Small intestine (tissue), 7 donors: ENCODE measurements around the gene SP2. TPM values are rescaled to one million over a fixed set of nuclear protein-coding genes. Genes with fewer than 3 reads are reported as not detected.
A peak's percentile ranks its signal among the peaks of the same experiment; 100 is the strongest.

ENCODE experiments used
- DNase-seq, 2 donors: peaks; one replicate each; pipeline versions ENCODE4 v3.0.0 to v3.0.0-alpha.2; 2013
- FAIRE-seq: peaks from 2 replicates; lab custom pipeline; 2012; peaks lifted over from hg19 to GRCh38; lab: Jason Lieb, UNC
- H3K27ac ChIP-seq, 3 donors: one replicate each; pipeline ENCODE4 v1.5.1; 2013; ENCODE audit warnings: low read length in 2 of 3, mild to moderate bottlenecking in 2 of 3, control low read depth in 1 of 3, inconsistent platforms in 1 of 3, low read depth in 1 of 3, moderate library complexity in 1 of 3
- H3K27me3 ChIP-seq, 3 donors: one replicate each; pipeline ENCODE4 v1.6.1; 2013; ENCODE audit warnings: low read length in 3 of 3, inconsistent platforms in 1 of 3; ENCODE audit not compliant: control insufficient read depth in 3 of 3, insufficient read depth in 3 of 3
- H3K36me3 ChIP-seq, 3 donors: one replicate each; pipeline ENCODE4 v1.6.1; 2013; ENCODE audit warnings: low read length in 3 of 3, inconsistent platforms in 1 of 3, low read depth in 1 of 3, mild to moderate bottlenecking in 1 of 3, moderate library complexity in 1 of 3; ENCODE audit not compliant: control insufficient read depth in 3 of 3, insufficient read depth in 2 of 3
- H3K4me1 ChIP-seq, 3 donors: one replicate each; pipeline ENCODE4 v1.6.1; 2013; ENCODE audit warnings: low read length in 2 of 3, inconsistent platforms in 1 of 3, low read depth in 1 of 3, mild to moderate bottlenecking in 1 of 3, moderate library complexity in 1 of 3; ENCODE audit not compliant: control insufficient read depth in 3 of 3, insufficient read depth in 2 of 3
- H3K4me3 ChIP-seq, 3 donors: one replicate each; pipeline ENCODE4 v1.5.1; 2013; ENCODE audit warnings: low read length in 3 of 3, control low read depth in 1 of 3, inconsistent platforms in 1 of 3, low read depth in 1 of 3, mild to moderate bottlenecking in 1 of 3, moderate library complexity in 1 of 3
- H3K9me3 ChIP-seq, 2 donors: one replicate each; pipeline ENCODE4 v1.6.1; 2013; ENCODE audit warnings: low read depth in 1 of 2, low read length in 1 of 2; ENCODE audit not compliant: control insufficient read depth in 2 of 2, insufficient read depth in 1 of 2
- WGBS, 3 donors: extraction: QIAGEN DNeasy Blood & Tissue Kit; methylation state at CpG; one replicate each; pipeline ENCODE4 v1.1.7; 2013; 5-methylcytosine and 5-hydroxymethylcytosine counted together
- polyA plus RNA-seq, 4 donors: library from polyadenylated mRNA; stranded (reverse) in 3 of 4; unstranded in 1 of 4; fragments of 200-250 nt in 3 of 4; fragments of 120-200 nt in 1 of 4; gene quantifications; one replicate each; pipeline versions ENCODE4 v1.2.1 to v1.2.3, GENCODE V29; 2013
- donor health status: healthy with polysubstance abuse.
- donor health status: control.
- donor health status: control.
- donor health status: Bipolar disorder and iron deficiency.
- donor health status: healthy.

SP2 gene
- polyA plus RNA-seq, 4 donors = 8.7 to 17.3 (median 12.6) TPM

DNA sequence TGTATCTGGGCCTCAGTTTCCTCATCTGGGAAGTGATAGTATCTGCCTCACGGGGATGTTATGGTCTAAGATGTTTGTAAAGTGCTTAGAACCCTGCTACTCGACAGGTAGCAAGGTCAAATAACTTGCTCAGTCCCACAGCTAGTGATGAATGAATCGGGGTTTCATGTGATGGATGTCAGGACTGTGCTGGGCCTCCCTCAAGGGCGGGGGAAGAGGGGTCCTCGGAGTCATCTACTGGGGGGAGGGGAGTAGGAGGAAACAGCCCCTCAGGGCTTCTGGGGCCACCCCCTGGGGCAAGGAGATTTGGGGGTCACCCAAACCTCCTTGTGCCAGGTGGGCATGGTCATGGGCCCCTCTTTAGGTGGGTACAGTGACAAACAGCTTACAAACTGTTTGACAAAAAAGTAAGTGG, 46.1 kb downstream of the SP2 start:
- Histone ChIP-seq H3K36me3 (peaks cover 0 to 36% (median 0%) of the 10 kb centered on the region in 3 donors), H3K4me3 (peak overlapping the region in 2 of 3 donors; percentile 73 to 79), H3K27me3 (no peaks in the 10 kb centered on the region), H3K27ac (peak overlapping the region in 2 of 3 donors; percentile 74 to 84), H3K4me1 (peaks cover 0 to 30% (median 3%) of the 10 kb centered on the region in 3 donors), H3K9me3 (no peaks in the 10 kb centered on the region)
- WGBS, 3 donors = 0 to 5% (median 4%) methylated on average over 4 to 5 of the region's 5 CpGs
- no peak for FAIRE-seq
- DNase-seq = no peak

DNA sequence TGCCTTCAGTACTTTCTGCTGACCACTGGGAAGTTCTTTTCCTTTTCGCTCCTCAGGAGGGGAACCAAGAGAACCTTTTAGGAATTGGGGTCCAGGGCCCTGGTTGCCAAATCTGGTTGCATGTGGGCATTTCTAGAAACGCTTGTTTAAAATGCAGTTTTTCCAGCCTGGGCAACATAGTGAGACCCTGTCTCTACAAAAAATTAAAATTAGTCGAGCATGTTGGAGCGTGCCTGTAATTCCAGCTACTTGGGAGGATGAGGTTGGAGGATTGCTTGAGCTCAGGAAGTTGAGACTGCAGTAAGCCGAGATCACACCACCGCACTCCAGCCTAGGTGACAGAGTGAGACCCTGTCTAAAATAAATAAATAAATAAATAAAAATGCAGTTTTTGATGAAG, 46.5 kb downstream of the SP2 start:
- FAIRE-seq (no peak), DNase-seq (no peak)
- 74 to 77% (median 75%) methylated on average over 6 of the region's 6 CpGs for WGBS, 3 donors
- Histone ChIP-seq H3K27me3 (no peaks in the 10 kb centered on the region), H3K27ac (peak overlapping the region in 1 of 3 donors; percentile 74), H3K4me3 (peak overlapping the region in 2 of 3 donors; percentile 73 to 79), H3K36me3 (peaks cover 0 to 36% (median 0%) of the 10 kb centered on the region in 3 donors), H3K4me1 (peaks cover 0 to 32% (median 3%) of the 10 kb centered on the region in 3 donors), H3K9me3 (no peaks in the 10 kb centered on the region)

DNA sequence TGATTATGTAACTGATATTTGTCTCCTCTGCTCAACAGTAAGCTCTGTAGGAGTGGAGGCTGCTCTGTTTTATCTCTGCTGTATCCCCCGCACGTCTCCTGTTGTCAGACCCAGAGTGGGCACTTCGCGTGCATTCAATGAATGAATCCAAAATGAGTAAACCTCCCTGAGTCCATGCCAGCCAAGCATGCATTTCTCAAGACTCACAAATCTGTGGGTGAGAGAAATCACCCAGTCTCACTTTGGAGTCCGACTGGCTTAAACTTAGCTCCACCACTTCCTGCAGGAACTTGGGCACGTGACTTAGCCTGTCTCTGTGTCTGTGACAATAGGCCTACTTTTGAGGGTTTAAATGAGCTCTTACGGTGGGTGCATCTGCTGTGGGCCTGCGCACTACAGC, 49.0 kb downstream of the SP2 start:
- FAIRE-seq (no peak), DNase-seq (no peak)
- 74 to 83% (median 79%) methylated on average over 8 of the region's 8 CpGs for WGBS, 3 donors
- Histone ChIP-seq H3K4me1 (peaks cover 0 to 51% (median 3%) of the 10 kb centered on the region in 3 donors), H3K36me3 (peaks cover 0 to 57% (median 0%) of the 10 kb centered on the region in 3 donors), H3K9me3 (no peaks in the 10 kb centered on the region), H3K27ac (peak overlapping the region in 1 of 3 donors; percentile 2), H3K4me3 (no peak overlapping the region), H3K27me3 (no peaks in the 10 kb centered on the region)

DNA sequence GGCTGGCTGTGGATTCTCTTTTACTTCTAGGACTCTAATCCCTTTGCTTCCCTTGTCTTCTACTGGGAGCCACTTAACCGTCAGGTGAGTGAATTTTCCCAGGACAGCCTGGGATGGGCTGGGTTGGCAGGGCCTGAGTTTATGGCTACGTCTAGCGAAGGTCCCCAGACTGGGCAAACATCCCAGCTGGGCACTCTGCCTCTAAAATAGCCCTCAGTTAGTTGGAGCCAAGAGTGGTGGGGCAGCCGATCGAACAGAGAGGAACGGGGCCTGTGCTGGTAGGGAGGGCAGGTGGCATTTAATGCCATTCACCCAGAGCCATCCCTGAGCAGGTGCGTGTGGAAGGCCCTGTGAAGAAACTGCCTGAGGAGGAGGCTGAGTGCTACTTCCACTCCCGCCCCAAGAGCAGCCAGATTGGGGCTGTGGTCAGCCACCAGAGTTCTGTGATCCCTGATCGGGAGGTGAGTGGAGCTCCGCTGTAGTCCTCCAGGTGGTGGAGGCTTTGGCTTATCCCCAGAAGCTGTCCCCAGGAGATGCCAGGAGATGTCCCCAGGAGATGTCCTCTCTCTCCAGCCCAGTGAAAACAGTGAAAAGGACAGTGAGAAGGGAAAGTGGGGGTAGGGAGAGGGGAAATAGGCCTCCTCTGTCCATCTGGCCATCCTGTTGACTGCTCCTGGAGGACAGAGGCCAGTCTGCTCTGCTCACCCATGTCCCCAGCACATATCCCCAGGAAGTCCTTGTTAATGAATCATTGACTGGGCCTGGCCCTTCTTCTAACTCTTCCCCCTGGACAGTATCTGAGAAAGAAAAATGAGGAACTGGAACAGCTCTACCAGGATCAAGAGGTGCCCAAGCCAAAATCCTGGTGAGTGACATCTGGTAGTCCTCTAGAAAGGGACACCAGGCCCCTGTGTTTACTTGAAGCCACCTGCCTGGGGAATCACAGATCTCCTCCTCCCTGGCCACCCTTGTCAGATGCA, 49.8 kb downstream of the SP2 start:
- FAIRE-seq (no peak), DNase-seq (no peak)
- H3K4me3 ChIP-seq = no peak overlapping the region
- 63 to 85% (median 77%) methylated on average over 10 of the region's 10 CpGs for WGBS, 3 donors
- no peaks in the 10 kb centered on the region for H3K9me3 ChIP-seq
- peaks cover 0 to 64% (median 0%) of the 10 kb centered on the region in 3 donors for H3K36me3 ChIP-seq
- peaks cover 0 to 57% (median 3%) of the 10 kb centered on the region in 3 donors for H3K4me1 ChIP-seq
- no peaks in the 10 kb centered on the region for H3K27me3 ChIP-seq
- H3K27ac ChIP-seq = peak overlapping the region; percentile 52 to 54 (median 52)

DNA sequence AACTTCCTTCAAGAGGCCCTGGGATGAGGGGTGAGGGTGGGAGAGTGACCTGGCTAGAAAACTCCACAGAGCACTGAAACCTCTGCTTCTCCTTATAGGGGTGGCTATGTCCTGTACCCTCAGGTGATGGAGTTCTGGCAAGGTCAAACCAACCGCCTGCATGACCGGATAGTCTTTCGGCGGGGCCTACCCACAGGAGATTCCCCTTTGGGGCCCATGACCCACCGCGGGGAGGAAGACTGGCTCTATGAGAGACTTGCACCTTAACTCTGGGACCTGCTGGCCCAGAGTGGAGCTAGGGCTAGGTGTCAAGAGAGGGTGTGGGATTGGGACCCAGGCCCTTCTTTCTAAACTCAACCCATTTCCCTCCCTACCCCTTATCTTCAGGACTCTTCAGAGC, 50.5 kb downstream of the SP2 start:
- Histone ChIP-seq H3K4me3 (no peak overlapping the region), H3K36me3 (peaks cover 3 to 70% (median 3%) of the 10 kb centered on the region in 3 donors), H3K27me3 (no peaks in the 10 kb centered on the region), H3K9me3 (no peaks in the 10 kb centered on the region), H3K27ac (peak overlapping the region; percentile 52 to 54 (median 52)), H3K4me1 (peaks cover 0 to 60% (median 3%) of the 10 kb centered on the region in 3 donors)
- DNase-seq (no peak), FAIRE-seq (no peak)
- 83 to 90% (median 88%) methylated on average over 6 of the region's 6 CpGs for WGBS, 3 donors

DNA sequence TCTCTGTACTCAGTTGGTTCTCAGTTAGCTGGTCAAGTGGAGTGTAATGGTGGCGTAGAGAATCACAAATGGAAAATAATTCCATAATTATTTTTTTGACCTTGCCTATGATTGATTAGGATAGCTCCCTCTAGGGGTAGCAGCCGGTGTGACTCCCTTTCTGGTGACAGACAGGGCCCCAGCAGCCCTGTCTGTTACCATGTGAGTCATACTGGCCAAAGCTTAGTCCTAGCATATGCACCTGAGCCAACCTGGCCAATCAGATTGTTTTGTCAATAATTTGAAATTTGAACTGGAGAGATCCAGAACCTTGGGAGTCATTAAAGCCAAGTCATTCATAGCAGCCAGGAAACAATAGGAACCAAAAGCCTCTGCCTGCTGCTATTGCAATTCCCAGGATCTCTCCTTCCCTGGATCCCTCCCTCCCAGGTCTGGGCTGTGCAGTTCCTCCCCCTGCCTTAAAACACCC, 50.9 kb downstream of the SP2 start:
- Histone ChIP-seq H3K9me3 (no peaks in the 10 kb centered on the region), H3K36me3 (peaks cover 5 to 72% (median 6%) of the 10 kb centered on the region in 3 donors), H3K27ac (peak overlapping the region in 1 of 3 donors; percentile 75), H3K4me3 (no peak overlapping the region), H3K4me1 (peaks cover 0 to 63% (median 3%) of the 10 kb centered on the region in 3 donors), H3K27me3 (no peaks in the 10 kb centered on the region)
- DNase-seq (peak; percentile 92 to 98), FAIRE-seq (no peak)
- 3 to 18% (median 4%) methylated on average over 2 of the region's 2 CpGs for WGBS, 3 donors

DNA sequence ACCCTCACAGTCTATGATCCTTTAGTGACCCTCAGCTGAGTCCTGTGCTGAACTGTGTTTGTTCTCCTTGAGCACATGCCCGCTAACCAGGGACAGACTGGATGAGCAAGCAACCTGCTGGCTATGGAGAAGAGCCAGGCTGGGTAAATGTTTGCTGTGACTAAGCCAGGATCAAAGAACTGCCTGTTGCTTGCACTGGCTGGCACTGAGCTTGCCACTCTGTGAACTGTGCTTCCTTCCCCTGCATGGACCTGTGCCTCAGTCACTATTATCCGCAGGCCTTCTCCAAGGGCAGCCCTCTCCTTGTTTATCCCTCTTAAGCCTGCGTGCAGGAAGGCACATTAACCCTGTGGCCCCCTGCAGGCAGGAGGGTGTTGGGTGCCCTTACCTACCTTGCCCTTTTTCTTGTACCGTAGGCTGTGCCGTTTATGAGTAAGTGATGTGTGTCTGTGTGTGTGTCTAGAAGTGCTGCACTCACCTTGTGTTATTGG, 52.7 kb downstream of the SP2 start:
- H3K27me3 ChIP-seq = no peaks in the 10 kb centered on the region
- DNase-seq (peak in 1 of 2 donors; percentile 64), FAIRE-seq (no peak)
- peak overlapping the region; percentile 77 to 93 (median 83) for H3K27ac ChIP-seq
- H3K9me3 ChIP-seq = no peaks in the 10 kb centered on the region
- peaks cover 0 to 66% (median 0%) of the 10 kb centered on the region in 3 donors for H3K4me1 ChIP-seq
- WGBS, 3 donors = 18 to 37% (median 24%) methylated on average over 5 of the region's 5 CpGs
- H3K4me3 ChIP-seq = no peak overlapping the region
- H3K36me3 ChIP-seq = peaks cover 5 to 84% (median 6%) of the 10 kb centered on the region in 3 donors

DNA sequence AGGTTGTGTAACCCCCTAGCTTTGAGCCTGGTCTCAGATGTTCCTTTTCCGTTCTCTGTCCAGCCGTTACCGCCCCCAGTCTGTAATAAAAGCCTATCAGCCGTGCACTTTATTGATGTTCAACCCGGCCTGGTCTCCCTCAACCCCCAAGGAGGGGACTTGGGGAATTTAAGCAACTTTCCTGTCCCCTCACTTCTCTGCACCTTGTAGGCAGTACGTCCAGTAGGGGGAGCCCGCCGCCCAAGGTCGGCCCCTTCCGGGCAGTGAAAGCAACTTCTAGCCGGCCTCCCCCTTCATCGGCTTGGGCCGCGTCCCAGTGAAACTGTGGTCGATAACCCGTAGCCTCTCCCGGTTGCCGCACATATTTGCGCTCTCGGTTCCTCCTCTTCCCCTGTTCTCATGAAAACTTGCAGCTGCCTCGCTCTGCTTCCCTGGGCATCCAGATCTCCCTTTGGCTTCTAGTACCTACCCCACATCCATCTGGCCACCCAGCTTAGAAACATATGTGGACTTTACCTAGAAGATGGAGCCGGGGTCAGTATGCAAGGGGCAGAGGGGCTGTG, 53.2 kb downstream of the SP2 start:
- peaks cover 6 to 84% (median 6%) of the 10 kb centered on the region in 3 donors for H3K36me3 ChIP-seq
- peaks cover 0 to 69% (median 0%) of the 10 kb centered on the region in 3 donors for H3K4me1 ChIP-seq
- 1 to 4% (median 4%) methylated on average over 22 of the region's 22 CpGs for WGBS, 3 donors
- no peaks in the 10 kb centered on the region for H3K9me3 ChIP-seq
- H3K4me3 ChIP-seq = peak overlapping the region in 1 of 3 donors; percentile 27
- DNase-seq (peak; percentile 86 to 93), FAIRE-seq (no peak)
- H3K27me3 ChIP-seq = no peaks in the 10 kb centered on the region
- H3K27ac ChIP-seq = peak overlapping the region; percentile 77 to 93 (median 83)
